K562 (cell line): ENCODE results near the gene SLC1A4. TPM values are rescaled to one million over a fixed set of nuclear protein-coding genes. Genes with fewer than 3 reads are reported as not detected.

ENCODE experiments used
- ATAC-seq: fragments of 200-7000 bp; cut with Tn5 transposase; 3 replicates; pipeline ENCODE4 v1.9.1; 2020; ENCODE audit warnings: moderate library complexity
- BruUV-seq: library from RNA; stranded (reverse); fragments of 400-500 nt; replicated peaks from 2 replicates; lab custom pipeline; 2021; lab: Mats Ljungman, UMichigan
- CTCF ChIA-PET: fragments of 300-600 bp; formaldehyde crosslinking; extraction: SDS; loops from one replicate; lab custom pipeline; 2021; ENCODE audit warnings: low intra/inter-chr PET ratio; lab: Yijun Ruan, JAX
- POLR2A ChIA-PET: fragments of 300-600, 350-650 bp; sonication (Branson Sonifier 250); formaldehyde crosslinking; extraction: SDS; loops from one replicate; lab custom pipeline; 2021; ENCODE audit warnings: antibody characterized with exemption, inconsistent platforms; lab: Yijun Ruan, JAX
- DNase-seq, 4 experiments: peaks; one replicate each; pipeline versions ENCODE4 v3.0.0 to v3.0.0-alpha.2; 2011 to 2018; ENCODE audit warnings: low spot score in 3 of 4, mixed read lengths in 3 of 4; ENCODE audit errors: extremely low read depth in 1 of 4
- FAIRE-seq: peaks from 2 replicates; lab custom pipeline; 2011; peaks lifted over from hg19 to GRCh38; lab: Jason Lieb, UNC
- H2AFZ ChIP-seq: 2 replicates; pipeline ENCODE4 v1.6.0; 2011; ENCODE audit warnings: low read depth, low read length, control low read depth, inconsistent platforms
- H3K27ac ChIP-seq: fragments of 200-600 bp; 3 replicates; pipeline ENCODE4 v1.8.0; 2011; ENCODE audit warnings: low read depth, mild to moderate bottlenecking, control low read depth, inconsistent platforms, low read length, moderate library complexity, mixed read lengths; ENCODE audit errors: extremely low read depth
- H3K27me3 ChIP-seq, 2 experiments: fragments of 300-600 bp in 1 of 2; 2 replicates in 1 of 2; 3 replicates in 1 of 2; pipeline versions ENCODE4 v1.6.0 to v1.8.0; 2011; ENCODE audit warnings: inconsistent platforms in 2 of 2, low read length in 2 of 2, mild to moderate bottlenecking in 1 of 2, mixed read lengths in 1 of 2, moderate library complexity in 1 of 2; ENCODE audit not compliant: control insufficient read depth in 2 of 2, insufficient read depth in 2 of 2
- H3K36me3 ChIP-seq: fragments of 300-600 bp; 3 replicates; pipeline ENCODE4 v1.8.0; 2011; ENCODE audit warnings: mild to moderate bottlenecking, low read length, inconsistent platforms; ENCODE audit not compliant: control insufficient read depth, insufficient read depth
- H3K4me1 ChIP-seq, 2 experiments: fragments of 200-600 bp in 1 of 2; replicated peaks in 1 of 2; 2 replicates in 1 of 2; 3 replicates in 1 of 2; pipeline versions ENCODE4 v1.5.1 to v1.8.0; 2011; ENCODE audit warnings: inconsistent platforms in 2 of 2, low read length in 2 of 2, mild to moderate bottlenecking in 1 of 2, mixed read lengths in 1 of 2, moderate library complexity in 1 of 2; ENCODE audit not compliant: control insufficient read depth in 2 of 2, insufficient read depth in 2 of 2
- H3K4me2 ChIP-seq: 2 replicates; pipeline ENCODE4 v1.6.1; 2011; ENCODE audit warnings: low read length, control low read depth, inconsistent platforms, mixed read lengths; ENCODE audit not compliant: insufficient read depth
- H3K4me3 ChIP-seq: fragments of 200-600 bp; sonication (generic), shearing (Covaris generic); 2 replicates; pipeline ENCODE4 v1.5.1; 2016; ENCODE audit warnings: control low read depth, inconsistent platforms
- H3K79me2 ChIP-seq: fragments of 200-600 bp; 3 replicates; pipeline ENCODE4 v1.8.0; 2011; ENCODE audit warnings: low read length, inconsistent platforms; ENCODE audit not compliant: control insufficient read depth, insufficient read depth
- H3K9ac ChIP-seq, 2 experiments: 2 replicates each; pipeline versions ENCODE4 v1.6.0 to v1.6.1; 2011; ENCODE audit warnings: low read depth in 2 of 2, low read length in 2 of 2, control low read depth in 1 of 2, inconsistent platforms in 1 of 2, mild to moderate bottlenecking in 1 of 2, mixed read lengths in 1 of 2; ENCODE audit not compliant: insufficient read depth in 1 of 2
- H3K9me1 ChIP-seq: one replicate; pipeline ENCODE4 v1.6.0; 2011; ENCODE audit warnings: inconsistent platforms, mild to moderate bottlenecking, low read length, moderate library complexity; ENCODE audit not compliant: control insufficient read depth, insufficient read depth
- H3K9me3 ChIP-seq: replicated peaks from 2 replicates; pipeline ENCODE4 v1.5.1; 2011; ENCODE audit warnings: low read depth, low read length, inconsistent platforms; ENCODE audit not compliant: control insufficient read depth, insufficient read depth
- H4K20me1 ChIP-seq: replicated peaks from 2 replicates; pipeline ENCODE4 v1.6.1; 2011; ENCODE audit warnings: low read length, inconsistent platforms, mixed read lengths; ENCODE audit not compliant: control insufficient read depth, insufficient read depth
- CREB1 ChIP-seq, 2 experiments: sonication (generic) in 1 of 2; formaldehyde crosslinking in 1 of 2; IDR thresholded peaks; 2 replicates each; pipeline versions ENCODE4 v1.6.1 to v1.8.0; 2012 to 2022; ENCODE audit warnings: inconsistent platforms in 1 of 2, mild to moderate bottlenecking in 1 of 2, missing genetic modification reagents in 1 of 2, moderate library complexity in 1 of 2
- ETS2 ChIP-seq: IDR thresholded peaks from 2 replicates; pipeline ENCODE4 v1.6.1; 2016; ENCODE audit warnings: borderline replicate concordance, missing genetic modification characterization, mild to moderate bottlenecking, moderate library complexity, missing compliant biosample characterization; ENCODE audit not compliant: poor library complexity, severe bottlenecking
- MTA3 ChIP-seq: fragments of 450-650 bp; formaldehyde crosslinking; IDR thresholded peaks from 2 replicates; pipeline ENCODE4 v1.6.1; 2017; ENCODE audit warnings: mild to moderate bottlenecking, borderline replicate concordance
- RBM14 ChIP-seq: fragments of 200-400 bp; formaldehyde crosslinking; IDR thresholded peaks from 2 replicates; pipeline ENCODE4 v1.6.1; 2018; ENCODE audit warnings: low read depth, mild to moderate bottlenecking, low read length, moderate library complexity, borderline replicate concordance; ENCODE audit not compliant: insufficient read depth
- TAL1 ChIP-seq: fragments of 450-650 bp; IDR thresholded peaks from 2 replicates; pipeline ENCODE4 v1.6.1; 2016; ENCODE audit warnings: mild to moderate bottlenecking
- ZNF717 ChIP-seq: fragments of 250-450 bp; sonication (Bioruptor Pico); IDR thresholded peaks from 2 replicates; pipeline ENCODE4 v1.5.0; 2021
- WGBS: fragments of 100-300 bp; shearing (Covaris generic); methylation state at CpG from one replicate; pipeline ENCODE4 v1.1.6; 2016; ENCODE audit warnings: low coverage, mixed read lengths; ENCODE audit not compliant: insufficient coverage; ENCODE audit errors: missing lambda C conversion rate; 5-methylcytosine and 5-hydroxymethylcytosine counted together
- in situ Hi-C: fragments of 300-500 bp; cut with MboI; formaldehyde crosslinking; loops from 4 replicates; pipeline ENCODE4 v1.15.0; 2018; ENCODE audit warnings: inconsistent platforms, mixed read lengths
- intact Hi-C: fragments of 100-400 bp; cut with micrococcal nuclease; formaldehyde crosslinking; loops from 2 replicates; pipeline ENCODE4 v1.14.2; 2022
- polyA plus RNA-seq, 8 experiments: library from polyadenylated mRNA; depleted of rRNA in 4 of 8; stranded (reverse) in 5 of 8; unstranded in 3 of 8; fragments of >200 nt; fragmentation: Nextera tagmentation in 2 of 8; fragmentation: Illumina TruSeq in 1 of 8; extraction: Ambion mirVana in 2 of 8; extraction: Trizol in 1 of 8; gene quantifications; 2 replicates each; pipeline versions ENCODE4 v1.2.1 to v1.2.3, GENCODE V29; 2011 to 2014; ENCODE audit warnings: inconsistent platforms in 1 of 8, missing spikeins in 1 of 8
- total RNA-seq, 7 experiments: library from RNA; depleted of rRNA in 6 of 7; stranded (reverse); fragments of >200 nt in 6 of 7; fragmentation: Illumina TruSeq in 2 of 7; extraction: Trizol in 2 of 7; gene quantifications; 2 replicates each; pipeline versions ENCODE4 v1.2.1 to v1.2.3, GENCODE V29; 2011 to 2021; ENCODE audit warnings: low replicate concordance in 1 of 7
- TF ChIP-seq, protein P1 (sequence below): fragments of 450-650 bp; formaldehyde crosslinking; IDR thresholded peaks from 2 replicates; pipeline ENCODE4 v1.4.0; 2020; ENCODE audit warnings: mild to moderate bottlenecking, moderate library complexity
- TF ChIP-seq, protein P2 (sequence below), 3 experiments: IDR thresholded peaks in 2 of 3; conservative IDR thresholded peaks in 1 of 3; 2 replicates each; pipeline ENCODE4 v1.5.1; 2011 to 2012; ENCODE audit warnings: low read length in 3 of 3, mild to moderate bottlenecking in 3 of 3, control low read depth in 2 of 3, improper control_type of control experiment in 1 of 3, inconsistent platforms in 1 of 3, low read depth in 1 of 3, mixed read lengths in 1 of 3, moderate library complexity in 1 of 3; ENCODE audit not compliant: insufficient read depth in 2 of 3
- TF ChIP-seq, protein P3 (sequence below): fragments of 250-450 bp; sonication (Bioruptor Pico); IDR thresholded peaks from 2 replicates; pipeline ENCODE4 v1.5.0; 2021

The SLC1A4 gene
- total and polyA plus RNA-seq, 9 of the 15 experiments (the other 6 are each of a cell fraction or from before 2014, with no cell fraction given) = 4.4 to 24.0 (median 10.9) TPM

DNA sequence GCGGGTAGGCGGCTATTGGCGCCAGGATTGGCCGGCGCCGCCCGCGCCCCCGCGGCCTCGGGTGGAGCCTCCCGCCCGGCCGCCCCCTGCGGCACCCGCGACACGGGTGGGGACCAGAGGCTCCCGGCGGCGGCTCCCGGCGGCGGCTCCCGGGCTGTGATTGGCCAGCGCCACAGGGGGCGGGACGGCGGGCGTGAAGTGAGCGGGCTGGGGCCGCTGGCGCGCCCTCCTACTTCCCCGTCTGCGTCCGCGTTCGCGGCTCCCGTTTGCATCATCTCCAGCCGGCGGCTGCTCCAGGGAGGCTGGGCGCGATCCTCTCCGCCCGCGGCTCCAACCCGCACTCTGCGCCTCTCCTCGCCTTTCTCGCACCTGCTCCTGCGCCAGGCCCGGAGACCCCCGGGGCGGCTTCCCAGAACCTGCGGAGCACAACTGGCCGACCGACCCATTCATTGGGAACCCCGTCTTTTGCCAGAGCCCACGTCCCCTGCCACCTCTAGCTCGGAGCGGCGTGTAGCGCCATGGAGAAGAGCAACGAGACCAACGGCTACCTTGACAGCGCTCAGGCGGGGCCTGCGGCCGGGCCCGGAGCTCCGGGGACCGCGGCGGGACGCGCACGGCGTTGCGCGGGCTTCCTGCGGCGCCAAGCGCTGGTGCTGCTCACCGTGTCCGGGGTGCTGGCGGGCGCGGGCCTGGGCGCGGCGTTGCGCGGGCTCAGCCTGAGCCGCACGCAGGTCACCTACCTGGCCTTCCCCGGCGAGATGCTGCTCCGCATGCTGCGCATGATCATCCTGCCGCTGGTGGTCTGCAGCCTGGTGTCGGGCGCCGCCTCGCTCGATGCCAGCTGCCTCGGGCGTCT lies at the start of gene SLC1A4 (continued):
- TF ChIP-seq RBM14 (no peak), ZNF717 (no peak), CREB1 (IDR thresholded peaks at IDR 0.05) (peak; percentile 18; the same call in 1 of the 2 replicates), CREB1 (CRISPR knock-in tag; IDR thresholded peaks at IDR 0.05) (no peak), TAL1 (no peak), ETS2 (tag) (no peak)
- TF ChIP-seq, protein P1, sequence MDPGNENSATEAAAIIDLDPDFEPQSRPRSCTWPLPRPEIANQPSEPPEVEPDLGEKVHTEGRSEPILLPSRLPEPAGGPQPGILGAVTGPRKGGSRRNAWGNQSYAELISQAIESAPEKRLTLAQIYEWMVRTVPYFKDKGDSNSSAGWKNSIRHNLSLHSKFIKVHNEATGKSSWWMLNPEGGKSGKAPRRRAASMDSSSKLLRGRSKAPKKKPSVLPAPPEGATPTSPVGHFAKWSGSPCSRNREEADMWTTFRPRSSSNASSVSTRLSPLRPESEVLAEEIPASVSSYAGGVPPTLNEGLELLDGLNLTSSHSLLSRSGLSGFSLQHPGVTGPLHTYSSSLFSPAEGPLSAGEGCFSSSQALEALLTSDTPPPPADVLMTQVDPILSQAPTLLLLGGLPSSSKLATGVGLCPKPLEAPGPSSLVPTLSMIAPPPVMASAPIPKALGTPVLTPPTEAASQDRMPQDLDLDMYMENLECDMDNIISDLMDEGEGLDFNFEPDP (CRISPR knock-in tag) = no peak

DNA sequence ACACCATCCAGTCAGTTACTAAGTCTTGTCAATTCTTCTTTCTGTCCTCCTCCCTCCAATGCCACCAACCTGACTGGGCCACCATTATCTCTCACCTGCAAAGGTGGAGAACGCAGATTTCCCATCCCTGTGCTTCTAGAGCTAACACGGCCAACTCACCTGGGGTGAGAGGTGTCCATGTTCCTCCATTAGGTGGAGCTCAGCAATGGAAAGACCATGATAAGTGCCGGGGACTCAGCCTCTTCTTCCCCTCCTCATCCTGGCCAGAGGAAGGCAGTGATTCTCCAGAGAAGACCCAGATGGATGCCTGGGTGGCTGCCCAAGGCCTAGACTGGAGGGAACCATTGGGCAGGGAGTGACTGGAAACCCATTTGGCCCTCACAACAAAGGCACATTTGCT lies 48.1 kb upstream of the SLC1A4 start:
- H3K4me1 ChIP-seq = peaks cover 0 to 3% of the 10 kb centered on the region in 2 experiments; a peak in 1 of 5 replicates
- FAIRE-seq (no peak), DNase-seq (no peak), ATAC-seq (0 out of 3 replicates have a peak, but pooled peaks have one; percentile 34)
- no peak overlapping the region for H3K4me3 ChIP-seq
- no peaks in the 10 kb centered on the region for H3K36me3 ChIP-seq
- no TSS peak for BruUV-seq
- H4K20me1 ChIP-seq = no peaks in the 10 kb centered on the region
- H3K9ac ChIP-seq = no peak overlapping the region
- intact Hi-C loops = no loop called here
- ChIA-PET POLR2A (no interaction called here), CTCF (interaction anchor here (0.6 kb wide), 1 partner anchor 573 kb away, joined by 3 read pairs; no protein-coding TSS in a partner anchor)
- no peak overlapping the region for H3K4me2 ChIP-seq
- H3K27me3 ChIP-seq = peaks cover 25 to 68% of the 10 kb centered on the region in 2 experiments
- H3K79me2 ChIP-seq = no peaks in the 10 kb centered on the region
- WGBS = 6% methylated on average over 3 of the region's 3 CpGs
- in situ Hi-C loops = no loop called here
- H2AFZ ChIP-seq = no peak overlapping the region
- no peaks in the 10 kb centered on the region for H3K9me3 ChIP-seq
- H3K9me1 ChIP-seq = no peaks in the 10 kb centered on the region
- H3K27ac ChIP-seq = no peak overlapping the region
- no peak for TF ChIP-seq MTA3
- TF ChIP-seq, protein P2, sequence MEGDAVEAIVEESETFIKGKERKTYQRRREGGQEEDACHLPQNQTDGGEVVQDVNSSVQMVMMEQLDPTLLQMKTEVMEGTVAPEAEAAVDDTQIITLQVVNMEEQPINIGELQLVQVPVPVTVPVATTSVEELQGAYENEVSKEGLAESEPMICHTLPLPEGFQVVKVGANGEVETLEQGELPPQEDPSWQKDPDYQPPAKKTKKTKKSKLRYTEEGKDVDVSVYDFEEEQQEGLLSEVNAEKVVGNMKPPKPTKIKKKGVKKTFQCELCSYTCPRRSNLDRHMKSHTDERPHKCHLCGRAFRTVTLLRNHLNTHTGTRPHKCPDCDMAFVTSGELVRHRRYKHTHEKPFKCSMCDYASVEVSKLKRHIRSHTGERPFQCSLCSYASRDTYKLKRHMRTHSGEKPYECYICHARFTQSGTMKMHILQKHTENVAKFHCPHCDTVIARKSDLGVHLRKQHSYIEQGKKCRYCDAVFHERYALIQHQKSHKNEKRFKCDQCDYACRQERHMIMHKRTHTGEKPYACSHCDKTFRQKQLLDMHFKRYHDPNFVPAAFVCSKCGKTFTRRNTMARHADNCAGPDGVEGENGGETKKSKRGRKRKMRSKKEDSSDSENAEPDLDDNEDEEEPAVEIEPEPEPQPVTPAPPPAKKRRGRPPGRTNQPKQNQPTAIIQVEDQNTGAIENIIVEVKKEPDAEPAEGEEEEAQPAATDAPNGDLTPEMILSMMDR (IDR thresholded peaks at IDR 0.05 in 2 of 3, conservative IDR thresholded peaks at IDR 0.05 in 1 of 3; ENCODE audit: insufficient read depth in 2 of 3, low read depth in 1 of 3, low read length in 3 of 3) = 0 out of 6 replicates have a peak, but pooled peaks of 1 of the 3 experiments have one; percentile 1
- TF ChIP-seq, protein P3, sequence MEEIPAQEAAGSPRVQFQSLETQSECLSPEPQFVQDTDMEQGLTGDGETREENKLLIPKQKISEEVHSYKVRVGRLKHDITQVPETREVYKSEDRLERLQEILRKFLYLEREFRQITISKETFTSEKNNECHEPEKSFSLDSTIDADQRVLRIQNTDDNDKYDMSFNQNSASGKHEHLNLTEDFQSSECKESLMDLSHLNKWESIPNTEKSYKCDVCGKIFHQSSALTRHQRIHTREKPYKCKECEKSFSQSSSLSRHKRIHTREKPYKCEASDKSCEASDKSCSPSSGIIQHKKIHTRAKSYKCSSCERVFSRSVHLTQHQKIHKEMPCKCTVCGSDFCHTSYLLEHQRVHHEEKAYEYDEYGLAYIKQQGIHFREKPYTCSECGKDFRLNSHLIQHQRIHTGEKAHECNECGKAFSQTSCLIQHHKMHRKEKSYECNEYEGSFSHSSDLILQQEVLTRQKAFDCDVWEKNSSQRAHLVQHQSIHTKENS (CRISPR knock-in tag) = no peak
